22Rv1 (cell line): ENCODE data around the gene PTPRD.

Source experiments
- CTCF ChIP-seq: fragments of 450-650 bp; IDR thresholded peaks from 2 replicates; pipeline ENCODE4 v1.5.1; 2017; ENCODE audit warnings: mild to moderate bottlenecking
- ZFX ChIP-seq: fragments of 450-650 bp; IDR thresholded peaks from 2 replicates; pipeline ENCODE4 v1.6.1; 2017; ENCODE audit warnings: antibody characterized with exemption, borderline replicate concordance

GRCh38 chr9:8963885-8964284 lies 1648.9 kb downstream of the PTPRD start:
- TF ChIP-seq CTCF, result no peak
- no peak for TF ChIP-seq ZFX
